HCT116 (cell line): ENCODE results near the gene RPS27. TPM values are rescaled to one million over a fixed set of nuclear protein-coding genes. Genes with fewer than 3 reads are reported as not detected.
"Not testable (repeated sequence)": the region's sequence is repeated elsewhere in the genome, so short reads cannot be mapped to it uniquely, and the experiment has no call there.

ENCODE experiments used
- ATAC-seq: fragments of 200-7000 bp; cut with Tn5 transposase; 2 replicates; pipeline ENCODE4 v1.9.1; 2020; ENCODE audit warnings: mild to moderate bottlenecking, moderate library complexity
- BruUV-seq: library from RNA; stranded (reverse); fragments of 400-500 nt; replicated peaks from 2 replicates; lab custom pipeline; 2021; lab: Mats Ljungman, UMichigan
- CTCF ChIA-PET: fragments of 300-600 bp; sonication (Branson Sonifier 250); formaldehyde crosslinking; loops from one replicate; lab custom pipeline; 2021; ENCODE audit warnings: antibody characterized with exemption; lab: Charles Lee
- POLR2A ChIA-PET: fragments of 300-600, 350-600 bp; sonication (Branson Sonifier 250); formaldehyde crosslinking; loops from one replicate; lab custom pipeline; 2021; ENCODE audit warnings: antibody characterized with exemption; lab: Charles Lee
- RAD21 ChIA-PET, 2 experiments: fragments of 300-600 bp; sonication (Branson Sonifier 250); formaldehyde crosslinking; loops; one replicate each; lab custom pipeline; 2023; ENCODE audit warnings: low total read pairs in 2 of 2; ENCODE audit not compliant: uncharacterized antibody in 2 of 2, unreplicated experiment in 2 of 2, low non-redundant PET in 1 of 2; lab: Charles Lee
- DNase-seq: peaks from one replicate; pipeline ENCODE4 v3.0.0-alpha.2; 2010; ENCODE audit warnings: low read depth, low spot score
- H2AFZ ChIP-seq: fragments of 200-600 bp; shearing (Covaris generic), sonication (generic); 2 replicates; pipeline ENCODE4 v1.6.1; 2017; ENCODE audit warnings: low read depth, mixed run types, mixed read lengths, antibody characterized with exemption, low read length; ENCODE audit not compliant: poor library complexity, severe bottlenecking
- H3K27ac ChIP-seq: 2 replicates; pipeline ENCODE4 v1.5.1; 2012; ENCODE audit warnings: low read depth, low read length
- H3K27me3 ChIP-seq: fragments of 200-600 bp; sonication (generic); 2 replicates; pipeline ENCODE4 v1.6.1; 2016; ENCODE audit warnings: mixed run types, low read length, mixed read lengths; ENCODE audit not compliant: insufficient read depth
- H3K36me3 ChIP-seq, 2 experiments: fragments of 200-500 bp in 1 of 2; fragments of 200-600 bp in 1 of 2; sonication (Bioruptor generic) in 1 of 2; sonication (generic) in 1 of 2; 2 replicates each; pipeline versions ENCODE4 v1.5.1 to v1.6.1; 2014 to 2016; ENCODE audit warnings: low read length in 2 of 2, inconsistent platforms in 1 of 2, mixed read lengths in 1 of 2, mixed run types in 1 of 2; ENCODE audit not compliant: insufficient read depth in 2 of 2, control insufficient read depth in 1 of 2
- H3K4me1 ChIP-seq, 2 experiments: fragments of 200-600 bp in 1 of 2; sonication (generic) in 1 of 2; 2 replicates each; pipeline versions ENCODE4 v1.5.1 to v1.6.1; 2012 to 2017; ENCODE audit warnings: low read length in 2 of 2, inconsistent platforms in 1 of 2, mild to moderate bottlenecking in 1 of 2, mixed read lengths in 1 of 2, mixed run types in 1 of 2, moderate library complexity in 1 of 2; ENCODE audit not compliant: insufficient read depth in 2 of 2, control insufficient read depth in 1 of 2
- H3K4me2 ChIP-seq: fragments of 200-600 bp; sonication (generic); 2 replicates; pipeline ENCODE4 v1.6.1; 2017; ENCODE audit warnings: mixed run types, low read length, mixed read lengths
- H3K4me3 ChIP-seq, 2 experiments: fragments of 200-600 bp in 1 of 2; sonication (generic) in 1 of 2; replicated peaks in 1 of 2; 2 replicates each; pipeline ENCODE4 v1.5.1; 2011 to 2016; ENCODE audit warnings: low read length in 2 of 2, control low read depth in 1 of 2, low read depth in 1 of 2, mild to moderate bottlenecking in 1 of 2, mixed read lengths in 1 of 2, mixed run types in 1 of 2
- H3K79me2 ChIP-seq: fragments of 200-600 bp; sonication (generic); 2 replicates; pipeline ENCODE4 v1.6.1; 2017; ENCODE audit warnings: mild to moderate bottlenecking, mixed run types, low read length, moderate library complexity, mixed read lengths; ENCODE audit not compliant: insufficient read depth
- H3K9ac ChIP-seq: fragments of 200-600 bp; sonication (generic); 2 replicates; pipeline ENCODE4 v1.6.1; 2016; ENCODE audit warnings: low read length, mixed read lengths
- H3K9me2 ChIP-seq: fragments of 200-600 bp; sonication (generic), shearing (Covaris generic); 2 replicates; pipeline ENCODE4 v1.6.1; 2017; ENCODE audit warnings: mixed run types, mild to moderate bottlenecking, moderate library complexity; ENCODE audit not compliant: insufficient read depth
- H3K9me3 ChIP-seq, 2 experiments: fragments of 200-500 bp in 1 of 2; fragments of 200-600 bp in 1 of 2; sonication (Bioruptor generic) in 1 of 2; sonication (generic) in 1 of 2; 2 replicates each; pipeline ENCODE4 v1.6.1; 2014 to 2017; ENCODE audit warnings: low read length in 2 of 2, mixed read lengths in 2 of 2, inconsistent platforms in 1 of 2, low read depth in 1 of 2, mild to moderate bottlenecking in 1 of 2, mixed run types in 1 of 2, moderate library complexity in 1 of 2; ENCODE audit not compliant: control insufficient read depth in 1 of 2, insufficient read depth in 1 of 2
- H4K20me1 ChIP-seq: fragments of 200-600 bp; sonication (generic), shearing (Covaris generic); 2 replicates; pipeline ENCODE4 v1.6.1; 2017; ENCODE audit warnings: mixed run types, mild to moderate bottlenecking, moderate library complexity; ENCODE audit not compliant: insufficient read depth
- JUND ChIP-seq: IDR thresholded peaks from 2 replicates; pipeline ENCODE4 v1.6.1; 2012
- POLR2AphosphoS5 ChIP-seq: IDR thresholded peaks from 2 replicates; pipeline ENCODE4 v1.6.1; 2011; ENCODE audit warnings: mild to moderate bottlenecking, low read depth, low read length, moderate library complexity
- SRF ChIP-seq: IDR thresholded peaks from 2 replicates; pipeline ENCODE4 v1.6.1; 2012; ENCODE audit warnings: low read depth
- intact Hi-C: fragments of 100-400 bp; cut with micrococcal nuclease; formaldehyde crosslinking; loops from 2 replicates; pipeline ENCODE4 v1.10.0; 2022
- total RNA-seq: library from RNA; stranded (reverse); gene quantifications from one replicate; pipeline ENCODE4 v1.2.1, GENCODE V29; 2021; ENCODE audit not compliant: unreplicated experiment
- TF ChIP-seq, protein P1 (sequence below), 3 experiments: fragments of 200-600 bp in 1 of 3; sonication (generic) in 1 of 3; IDR thresholded peaks in 2 of 3; conservative IDR thresholded peaks in 1 of 3; 2 replicates each; pipeline ENCODE4 v1.5.1; 2012 to 2017; ENCODE audit warnings: low read depth in 2 of 3, low read length in 2 of 3, antibody characterized with exemption in 1 of 3, borderline replicate concordance in 1 of 3, control low read depth in 1 of 3, mild to moderate bottlenecking in 1 of 3, mixed read lengths in 1 of 3, mixed run types in 1 of 3, moderate library complexity in 1 of 3; ENCODE audit not compliant: insufficient read depth in 1 of 3

RPS27 gene
- total RNA-seq, 1 experiment from 2014 or later: 1,905 TPM

DNA sequence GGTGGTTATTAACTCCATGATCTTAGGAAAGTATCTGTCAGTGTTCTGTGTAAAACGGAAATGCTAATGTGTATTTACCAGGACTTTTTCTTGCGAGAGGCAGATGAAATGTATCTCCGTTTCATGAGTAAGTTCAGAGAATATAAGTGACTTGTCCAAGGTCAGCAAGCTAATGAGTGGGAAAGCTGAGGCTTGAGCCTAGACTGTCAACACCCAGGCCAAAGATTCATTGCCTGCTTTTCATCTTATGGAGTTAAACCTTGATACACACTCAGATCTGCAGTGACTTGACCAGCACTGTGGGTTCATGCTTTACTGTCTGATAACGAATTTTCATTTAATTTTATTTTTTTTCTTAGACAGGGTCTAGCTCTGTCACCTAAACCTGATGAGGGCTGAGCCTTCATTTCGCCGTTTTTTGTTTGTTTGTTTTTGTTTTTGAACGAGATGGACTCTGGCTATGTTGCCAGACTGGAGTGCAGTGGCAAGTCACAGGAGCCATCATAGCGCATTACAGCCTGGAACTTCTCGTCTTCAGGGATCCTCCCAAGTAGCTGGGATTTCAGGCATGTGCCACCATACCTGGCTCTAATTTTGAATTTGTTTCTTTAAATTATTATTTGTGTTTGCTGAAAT lies 12.2 kb upstream of the RPS27 start:
- TF ChIP-seq, protein P1, sequence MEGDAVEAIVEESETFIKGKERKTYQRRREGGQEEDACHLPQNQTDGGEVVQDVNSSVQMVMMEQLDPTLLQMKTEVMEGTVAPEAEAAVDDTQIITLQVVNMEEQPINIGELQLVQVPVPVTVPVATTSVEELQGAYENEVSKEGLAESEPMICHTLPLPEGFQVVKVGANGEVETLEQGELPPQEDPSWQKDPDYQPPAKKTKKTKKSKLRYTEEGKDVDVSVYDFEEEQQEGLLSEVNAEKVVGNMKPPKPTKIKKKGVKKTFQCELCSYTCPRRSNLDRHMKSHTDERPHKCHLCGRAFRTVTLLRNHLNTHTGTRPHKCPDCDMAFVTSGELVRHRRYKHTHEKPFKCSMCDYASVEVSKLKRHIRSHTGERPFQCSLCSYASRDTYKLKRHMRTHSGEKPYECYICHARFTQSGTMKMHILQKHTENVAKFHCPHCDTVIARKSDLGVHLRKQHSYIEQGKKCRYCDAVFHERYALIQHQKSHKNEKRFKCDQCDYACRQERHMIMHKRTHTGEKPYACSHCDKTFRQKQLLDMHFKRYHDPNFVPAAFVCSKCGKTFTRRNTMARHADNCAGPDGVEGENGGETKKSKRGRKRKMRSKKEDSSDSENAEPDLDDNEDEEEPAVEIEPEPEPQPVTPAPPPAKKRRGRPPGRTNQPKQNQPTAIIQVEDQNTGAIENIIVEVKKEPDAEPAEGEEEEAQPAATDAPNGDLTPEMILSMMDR (IDR thresholded peaks at IDR 0.05 in 2 of 3, conservative IDR thresholded peaks at IDR 0.05 in 1 of 3; ENCODE audit: borderline replicate concordance in 1 of 3, insufficient read depth in 1 of 3, low read depth in 2 of 3, low read length in 2 of 3): no peak
- TF ChIP-seq POLR2AphosphoS5: no peak
- TF ChIP-seq JUND: peak; percentile 11; the same call in 1 of the 2 replicates
- no peak for TF ChIP-seq SRF
- H3K4me2 ChIP-seq: peak overlapping the region; percentile 99
- ChIA-PET CTCF (interaction anchor here (0.7 to 2.3 kb wide), 5 partner anchors 8 to 357 kb away, joined by 3 to 15 read pairs (median 5); partner anchors contain the start of genes CREB3L4, DENND4B and RAB13), POLR2A (interaction anchor here (1.1 to 3.8 kb wide), 4 partner anchors 9 to 445 kb away, joined by 3 to 38 read pairs (median 20); partner anchors contain the start of genes CREB3L4, RAB13 and RPS27), RAD21 (no interaction called here)
- H3K36me3 ChIP-seq: peaks cover 11 to 29% of the 10 kb centered on the region in 2 experiments; a peak in 3 of 4 replicates
- peak overlapping the region; percentile 99 for H2AFZ ChIP-seq
- no peaks in the 10 kb centered on the region for H4K20me1 ChIP-seq
- H3K79me2 ChIP-seq: peaks cover 20% of the 10 kb centered on the region
- H3K27me3 ChIP-seq: no peaks in the 10 kb centered on the region
- ATAC-seq (no peak), DNase-seq (no peak)
- H3K9me3 ChIP-seq: no peaks in the 10 kb centered on the region
- peak overlapping the region; percentile 81 to 100 for H3K4me3 ChIP-seq
- no peak overlapping the region for H3K27ac ChIP-seq
- BruUV-seq: no TSS peak
- peak overlapping the region; percentile 97 for H3K9ac ChIP-seq
- peaks cover 0 to 14% of the 10 kb centered on the region in 2 experiments; a peak in 2 of 4 replicates for H3K4me1 ChIP-seq
- intact Hi-C loops: no loop called here
- H3K9me2 ChIP-seq: no peaks in the 10 kb centered on the region

DNA sequence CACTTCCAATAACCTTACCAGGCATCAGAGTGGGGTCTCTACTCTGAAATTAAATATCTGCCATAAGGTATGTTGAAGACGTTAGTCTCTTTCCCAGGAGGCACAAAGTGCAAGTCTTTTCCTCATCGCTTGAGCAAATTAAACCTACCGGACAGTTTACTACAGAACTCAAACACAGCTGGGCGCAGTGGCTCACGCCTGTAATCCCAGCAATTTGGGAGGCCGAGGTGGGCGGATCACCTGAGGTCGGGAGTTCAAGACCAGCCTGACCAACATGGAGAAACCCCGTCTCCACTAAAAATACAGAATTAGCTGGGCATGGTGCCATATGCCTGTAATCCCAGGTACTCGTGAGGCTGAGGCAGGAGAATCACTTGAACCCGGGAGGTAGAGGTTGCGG lies 11.5 kb upstream of the RPS27 start:
- POLR2A ChIA-PET: interaction anchor here (2.3 to 3.8 kb wide), 3 partner anchors 8 to 12 kb away, joined by 19 to 38 read pairs (median 20); partner anchors contain the start of genes CREB3L4, RAB13 and RPS27
- ATAC-seq, H4K20me1 ChIP-seq, H3K9me3 ChIP-seq, H3K9me2 ChIP-seq, BruUV-seq, H3K4me3 ChIP-seq, H2AFZ ChIP-seq, DNase-seq, H3K27ac ChIP-seq, H3K27me3 ChIP-seq, H3K9ac ChIP-seq, intact Hi-C loops, RAD21 ChIA-PET, H3K4me2 ChIP-seq: not testable (repeated sequence)
- H3K36me3 ChIP-seq: peaks cover 11 to 23% of the 10 kb centered on the region in 2 experiments; a peak in 3 of 4 replicates
- peaks cover 0 to 14% of the 10 kb centered on the region in 2 experiments; a peak in 2 of 4 replicates for H3K4me1 ChIP-seq
- peaks cover 20% of the 10 kb centered on the region for H3K79me2 ChIP-seq
- CTCF ChIA-PET: interaction anchor here (2.3 kb wide), 1 partner anchor 8 kb away, joined by 15 read pairs; the partner anchor contains the start of gene RAB13

DNA sequence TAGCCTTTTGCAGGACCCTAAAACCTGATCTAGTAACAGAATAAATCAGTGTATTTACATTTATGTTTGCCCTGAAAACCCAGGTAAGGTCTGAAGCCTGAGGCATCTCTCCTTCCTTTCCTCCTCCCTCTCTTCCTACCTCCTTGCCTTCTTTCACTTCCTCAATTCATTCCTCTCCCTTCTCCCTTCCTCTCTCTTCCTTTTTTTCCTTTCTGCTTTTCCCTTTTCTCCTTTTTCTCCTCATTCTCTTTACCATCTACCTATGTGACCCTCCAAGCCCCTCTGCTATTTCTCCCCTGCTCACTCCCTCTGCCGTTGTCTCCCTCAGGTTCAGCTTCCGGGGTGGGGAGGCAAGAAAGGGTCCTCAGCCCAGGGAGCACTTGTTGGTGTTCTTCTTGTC lies 8.8 kb upstream of the RPS27 start:
- RAD21 ChIA-PET, H3K9ac ChIP-seq, H3K27ac ChIP-seq, H3K4me3 ChIP-seq, H4K20me1 ChIP-seq, H3K9me2 ChIP-seq, H3K4me2 ChIP-seq, ATAC-seq, POLR2A ChIA-PET, H3K9me3 ChIP-seq, DNase-seq, H3K27me3 ChIP-seq, intact Hi-C loops, H3K36me3 ChIP-seq, H2AFZ ChIP-seq, CTCF ChIA-PET: not testable (repeated sequence)
- peaks cover 9 to 24% of the 10 kb centered on the region in 2 experiments for H3K4me1 ChIP-seq
- peaks cover 11% of the 10 kb centered on the region for H3K79me2 ChIP-seq
- TSS peak; percentile 67 for BruUV-seq
